Testis (tissue), 3 donors: ENCODE data around the gene YLPM1. TPM values are rescaled to one million over a fixed set of nuclear protein-coding genes. Genes with fewer than 3 reads are reported as not detected.

ENCODE experiments used
- DNase-seq: peaks from one replicate; pipeline ENCODE4 v3.0.0-alpha.2; 2019
- H3K27ac ChIP-seq, 2 donors: fragments of 200-600 bp; sonication (generic); one replicate each; pipeline ENCODE4 v1.5.1; 2019
- H3K27me3 ChIP-seq: fragments of 200-600 bp; sonication (generic); one replicate; pipeline ENCODE4 v1.5.1; 2019
- H3K36me3 ChIP-seq: fragments of 200-600 bp; sonication (generic); one replicate; pipeline ENCODE4 v1.5.1; 2017; ENCODE audit warnings: low read depth; ENCODE audit errors: missing control alignments
- H3K4me1 ChIP-seq: fragments of 200-600 bp; sonication (generic); one replicate; pipeline ENCODE4 v1.5.1; 2019
- H3K4me3 ChIP-seq, 2 donors: fragments of 200-600 bp; sonication (generic); one replicate each; pipeline ENCODE4 v1.5.1; 2017 to 2019
- H3K9me3 ChIP-seq: fragments of 200-600 bp; sonication (generic); one replicate; pipeline ENCODE4 v1.5.1; 2017
- CTCF ChIP-seq, 3 experiments: fragments of 450-650 bp in 2 of 3; fragments of 200-600 bp in 1 of 3; sonication (generic) in 1 of 3; IDR thresholded peaks; one replicate each; pipeline ENCODE4 v1.5.1; 2016 to 2019; ENCODE audit warnings: antibody characterized with exemption in 3 of 3, mild to moderate bottlenecking in 2 of 3, moderate library complexity in 1 of 3
- POLR2A ChIP-seq: fragments of 450-650 bp; IDR thresholded peaks from one replicate; pipeline ENCODE4 v1.6.1; 2017; ENCODE audit warnings: antibody characterized with exemption, mild to moderate bottlenecking, moderate library complexity
- WGBS, 2 donors: methylation state at CpG; one replicate each; pipeline ENCODE4 v1.1.5; 2018; 5-methylcytosine and 5-hydroxymethylcytosine counted together
- intact Hi-C: fragments of 100-400 bp; cut with DNase I; formaldehyde crosslinking; loops from one replicate; pipeline ENCODE4 v1.15.1; 2023; ENCODE audit warnings: low total_unique reads
- polyA plus RNA-seq: library from polyadenylated mRNA; stranded (reverse); fragments of 350-450 nt; fragmentation: Illumina TruSeq; extraction: RNeasy Lipid Tissue Mini Kit (QIAGEN cat#74804); gene quantifications from one replicate; pipeline ENCODE4 v1.2.3, GENCODE V29; 2014; ENCODE audit warnings: low read depth, low replicate concordance; ENCODE audit not compliant: insufficient read depth
- total RNA-seq, 2 donors: library from RNA; depleted of rRNA; stranded (reverse); fragments of >200 nt; gene quantifications; one replicate each; pipeline ENCODE4 v1.2.3, GENCODE V29; 2016

Gene YLPM1
- total and polyA plus RNA-seq, 3 donors from 2014 or later, result 83.2 to 124 (median 99.9) TPM

- Histone ChIP-seq H3K27ac (no peak overlapping the region), H3K4me1 (no peaks in the 10 kb centered on the region), H3K27me3 (no peaks in the 10 kb centered on the region), H3K36me3 (no peaks in the 10 kb centered on the region), H3K9me3 (no peaks in the 10 kb centered on the region), H3K4me3 (no peak overlapping the region)
- no peak for TF ChIP-seq CTCF (IDR thresholded peaks at IDR 0.05)
- no peak for TF ChIP-seq POLR2A
- 90% methylated on average over 9 of the region's 9 CpGs for WGBS, 2 donors
- DNase-seq, result no peak
- intact Hi-C loops, result no loop called here
These were observed 101.1 kb downstream of the YLPM1 start for GRCh38 chr14:74864198-74864597.

- Histone ChIP-seq H3K27me3 (no peaks in the 10 kb centered on the region), H3K36me3 (no peaks in the 10 kb centered on the region), H3K4me3 (no peak overlapping the region), H3K9me3 (no peaks in the 10 kb centered on the region), H3K4me1 (no peaks in the 10 kb centered on the region), H3K27ac (no peak overlapping the region)
- intact Hi-C loops, result no loop called here
- no peak for DNase-seq
- 95% methylated on average over 5 of the region's 5 CpGs for WGBS, 2 donors
- no peak for TF ChIP-seq POLR2A
- TF ChIP-seq CTCF (IDR thresholded peaks at IDR 0.05), result no peak
These were observed 102.0 kb downstream of the YLPM1 start for GRCh38 chr14:74865156-74865555.

GRCh38 chr14:74866708-74867389 lies 103.7 kb downstream of the YLPM1 start:
- Histone ChIP-seq H3K36me3 (no peaks in the 10 kb centered on the region), H3K4me1 (no peaks in the 10 kb centered on the region), H3K4me3 (no peak overlapping the region), H3K27ac (no peak overlapping the region), H3K9me3 (no peaks in the 10 kb centered on the region), H3K27me3 (no peaks in the 10 kb centered on the region)
- TF ChIP-seq POLR2A (no peak), CTCF (IDR thresholded peaks at IDR 0.05) (no peak)
- WGBS, 2 donors, result 85 to 87% methylated on average over 3 of the region's 3 CpGs
- DNase-seq, result no peak
- intact Hi-C loops, result no loop called here

- 57 to 67% methylated on average over 5 of the region's 5 CpGs for WGBS, 2 donors
These were observed 104.6 kb downstream of the YLPM1 start for GRCh38 chr14:74867673-74868072.

More at GRCh38 chr14:74867673-74868072, 104.6 kb downstream of the YLPM1 start:
- H3K27ac ChIP-seq, result no peak overlapping the region
- H3K27me3 ChIP-seq, result no peaks in the 10 kb centered on the region
- intact Hi-C loops, result no loop called here
- no peaks in the 10 kb centered on the region for H3K36me3 ChIP-seq
- H3K9me3 ChIP-seq, result no peaks in the 10 kb centered on the region
- H3K4me1 ChIP-seq, result no peaks in the 10 kb centered on the region
- no peak for DNase-seq
- TF ChIP-seq CTCF (IDR thresholded peaks at IDR 0.05) (no peak), POLR2A (no peak)
- H3K4me3 ChIP-seq, result no peak overlapping the region
